Measurements from ENCODE around the gene ARL4C.

DNA sequence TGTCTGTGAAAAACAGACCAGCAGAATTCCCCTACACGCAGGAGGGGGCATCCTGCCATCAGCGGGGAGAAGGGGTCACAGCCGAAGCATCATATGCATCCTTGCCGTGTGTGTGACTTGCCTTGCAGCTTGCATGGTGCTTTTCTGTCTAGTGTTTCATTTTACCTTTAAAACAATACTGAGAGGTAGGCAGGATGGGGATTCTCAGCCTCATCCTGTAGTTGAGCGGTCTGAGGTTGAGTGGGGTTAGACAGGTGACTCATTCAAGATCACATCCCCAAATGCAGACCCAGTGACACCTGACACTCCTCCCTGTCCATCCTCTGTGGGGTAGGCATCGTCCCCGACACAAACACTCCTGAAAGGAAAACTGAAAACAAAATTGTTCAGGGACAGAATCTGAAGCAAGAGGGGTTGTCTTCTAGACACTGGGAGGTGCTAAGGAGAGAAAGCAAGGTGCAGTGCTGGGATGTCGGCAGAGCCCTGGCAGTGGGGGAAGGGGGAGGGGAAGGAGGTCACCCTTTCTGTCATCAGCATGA, 7.9 kb downstream of the ARL4C start:
- TF ChIP-seq, protein P1, sequence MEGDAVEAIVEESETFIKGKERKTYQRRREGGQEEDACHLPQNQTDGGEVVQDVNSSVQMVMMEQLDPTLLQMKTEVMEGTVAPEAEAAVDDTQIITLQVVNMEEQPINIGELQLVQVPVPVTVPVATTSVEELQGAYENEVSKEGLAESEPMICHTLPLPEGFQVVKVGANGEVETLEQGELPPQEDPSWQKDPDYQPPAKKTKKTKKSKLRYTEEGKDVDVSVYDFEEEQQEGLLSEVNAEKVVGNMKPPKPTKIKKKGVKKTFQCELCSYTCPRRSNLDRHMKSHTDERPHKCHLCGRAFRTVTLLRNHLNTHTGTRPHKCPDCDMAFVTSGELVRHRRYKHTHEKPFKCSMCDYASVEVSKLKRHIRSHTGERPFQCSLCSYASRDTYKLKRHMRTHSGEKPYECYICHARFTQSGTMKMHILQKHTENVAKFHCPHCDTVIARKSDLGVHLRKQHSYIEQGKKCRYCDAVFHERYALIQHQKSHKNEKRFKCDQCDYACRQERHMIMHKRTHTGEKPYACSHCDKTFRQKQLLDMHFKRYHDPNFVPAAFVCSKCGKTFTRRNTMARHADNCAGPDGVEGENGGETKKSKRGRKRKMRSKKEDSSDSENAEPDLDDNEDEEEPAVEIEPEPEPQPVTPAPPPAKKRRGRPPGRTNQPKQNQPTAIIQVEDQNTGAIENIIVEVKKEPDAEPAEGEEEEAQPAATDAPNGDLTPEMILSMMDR (IDR thresholded peaks at IDR 0.05) = no peak
- no peak for TF ChIP-seq TAF1 (IDR thresholded peaks at IDR 0.05; ENCODE audit: borderline replicate concordance, low read depth, low read length)
- no peak for TF ChIP-seq CHD2 (IDR thresholded peaks at IDR 0.05; ENCODE audit: low read length, partially characterized antibody)
- TF ChIP-seq GATA2 (CRISPR knock-in tag; IDR thresholded peaks at IDR 0.05) = no peak
- no peak for TF ChIP-seq POLR2AphosphoS5 (IDR thresholded peaks at IDR 0.05; ENCODE audit: low read depth, low read length)

Data from SK-N-SH (cell line).